Endothelial cell of umbilical vein (primary cell): ENCODE measurements around the gene SIRT3. TPM values are rescaled to one million over a fixed set of nuclear protein-coding genes. Genes with fewer than 3 reads are reported as not detected.
"Not testable (repeated sequence)": the region's sequence is repeated elsewhere in the genome, so short reads cannot be mapped to it uniquely, and the experiment has no call there.

Experiments
- BruUV-seq: library from RNA; stranded (reverse); fragments of 400-500 nt; replicated peaks from 2 replicates; lab custom pipeline; 2021; lab: Mats Ljungman, UMichigan
- CTCF ChIA-PET: fragments of 300-600, 350-600 bp; sonication (Branson Sonifier 250); formaldehyde crosslinking; loops from one replicate; lab custom pipeline; 2021; ENCODE audit warnings: antibody characterized with exemption, inconsistent platforms; lab: Charles Lee
- POLR2A ChIA-PET: fragments of 300-600, 350-600 bp; sonication (Branson Sonifier 250); formaldehyde crosslinking; loops from one replicate; lab custom pipeline; 2021; ENCODE audit warnings: antibody characterized with exemption, inconsistent platforms; lab: Charles Lee
- DNase-seq: peaks from one replicate; pipeline ENCODE4 v3.0.0-alpha.2; 2011; ENCODE audit warnings: low read depth, low spot score
- FAIRE-seq: peaks from 2 replicates; lab custom pipeline; 2011; peaks lifted over from hg19 to GRCh38; lab: Jason Lieb, UNC
- H2AFZ ChIP-seq: 2 replicates; pipeline ENCODE4 v1.6.0; 2012; ENCODE audit warnings: low read depth, low read length, control low read depth, inconsistent platforms
- H3K27ac ChIP-seq: 2 replicates; pipeline ENCODE4 v1.5.1; 2011; ENCODE audit warnings: low read depth, mild to moderate bottlenecking, control low read depth, low read length, moderate library complexity; ENCODE audit not compliant: insufficient read depth
- H3K27me3 ChIP-seq, 2 experiments: 2 replicates each; pipeline versions ENCODE4 v1.6.0 to v1.6.1; 2011; ENCODE audit warnings: low read length in 2 of 2, mixed read lengths in 1 of 2; ENCODE audit not compliant: control insufficient read depth in 2 of 2, insufficient read depth in 2 of 2
- H3K36me3 ChIP-seq, 2 experiments: 2 replicates in 1 of 2; 3 replicates in 1 of 2; pipeline ENCODE4 v1.5.1; 2011; ENCODE audit warnings: low read length in 2 of 2, mild to moderate bottlenecking in 1 of 2, moderate library complexity in 1 of 2; ENCODE audit not compliant: control insufficient read depth in 2 of 2, insufficient read depth in 2 of 2; ENCODE audit errors: extremely low read depth in 1 of 2
- H3K4me1 ChIP-seq: 3 replicates; pipeline ENCODE4 v1.5.1; 2011; ENCODE audit warnings: mild to moderate bottlenecking, low read length; ENCODE audit not compliant: control insufficient read depth, insufficient read depth; ENCODE audit errors: extremely low read depth
- H3K4me2 ChIP-seq: 2 replicates; pipeline ENCODE4 v1.6.1; 2011; ENCODE audit warnings: low read length, control low read depth, mixed read lengths; ENCODE audit not compliant: insufficient read depth
- H3K4me3 ChIP-seq, 3 experiments: fragments of 200-600 bp in 1 of 3; sonication (generic), shearing (Covaris generic) in 1 of 3; replicated peaks in 1 of 3; 2 replicates each; pipeline ENCODE4 v1.5.1; 2011 to 2016; ENCODE audit warnings: control low read depth in 3 of 3, low read length in 3 of 3, mild to moderate bottlenecking in 2 of 3, inconsistent platforms in 1 of 3, low read depth in 1 of 3, moderate library complexity in 1 of 3; ENCODE audit not compliant: insufficient read depth in 1 of 3
- H3K79me2 ChIP-seq: 2 replicates; pipeline ENCODE4 v1.6.0; 2012; ENCODE audit warnings: low read length, inconsistent platforms; ENCODE audit not compliant: control insufficient read depth, insufficient read depth
- H3K9ac ChIP-seq: replicated peaks from 2 replicates; pipeline ENCODE3; 2011; ENCODE audit warnings: low read length, control low read depth; ENCODE audit not compliant: insufficient read depth; ENCODE audit errors: extremely low read depth
- H3K9me1 ChIP-seq: replicated peaks from 3 replicates; pipeline ENCODE4 v1.6.0; 2011; ENCODE audit warnings: mild to moderate bottlenecking, low read length; ENCODE audit not compliant: control insufficient read depth, insufficient read depth; ENCODE audit errors: extremely low read depth
- H3K9me3 ChIP-seq: replicated peaks from 2 replicates; pipeline ENCODE4 v1.5.1; 2012; ENCODE audit warnings: low read length, inconsistent platforms; ENCODE audit not compliant: control insufficient read depth, insufficient read depth
- H4K20me1 ChIP-seq: replicated peaks from 2 replicates; pipeline ENCODE3; 2011; ENCODE audit warnings: mild to moderate bottlenecking, low read length; ENCODE audit not compliant: control insufficient read depth, insufficient read depth; ENCODE audit errors: extremely low read depth
- CTCF ChIP-seq, 2 donors: IDR thresholded peaks; 1 replicate in 1 of 2; 2 replicates in 1 of 2; pipeline ENCODE4 v1.5.1; 2011; ENCODE audit warnings: low read length in 2 of 2, mild to moderate bottlenecking in 2 of 2, moderate library complexity in 2 of 2, control low read depth in 1 of 2, inconsistent platforms in 1 of 2, low read depth in 1 of 2; ENCODE audit not compliant: insufficient read depth in 1 of 2; ENCODE audit errors: extremely low read depth in 1 of 2
- FOS ChIP-seq: IDR thresholded peaks from 2 replicates; pipeline ENCODE4 v1.6.1; 2011; ENCODE audit warnings: mild to moderate bottlenecking, low read length, moderate library complexity, borderline replicate concordance; ENCODE audit not compliant: insufficient read depth
- GATA2 ChIP-seq: IDR thresholded peaks from 2 replicates; pipeline ENCODE4 v1.7.0; 2011; ENCODE audit warnings: low read depth, mild to moderate bottlenecking, moderate library complexity, mixed read lengths, low read length; ENCODE audit not compliant: insufficient read length, insufficient read depth
- JUN ChIP-seq: IDR thresholded peaks from 2 replicates; pipeline ENCODE4 v1.6.1; 2011; ENCODE audit warnings: borderline replicate concordance, low read depth; ENCODE audit not compliant: insufficient read length, insufficient read depth
- MYC ChIP-seq: IDR thresholded peaks from one replicate; pipeline ENCODE4 v1.6.1; 2011; ENCODE audit warnings: mild to moderate bottlenecking, low read depth, low read length
- POLR2A ChIP-seq: IDR thresholded peaks from 2 replicates; pipeline ENCODE4 v1.6.1; 2012; ENCODE audit warnings: low read depth, mild to moderate bottlenecking, control low read depth, low read length
- dilution Hi-C: fragments of 300-500 bp; cut with MboI; formaldehyde crosslinking; loops from one replicate; pipeline ENCODE4 v1.15.0; 2019; ENCODE audit warnings: low sequenced_read_pairs; ENCODE audit not compliant: extremely low pct_ligation_motif_present
- intact Hi-C: fragments of 100-400 bp; cut with micrococcal nuclease; formaldehyde crosslinking; loops from one replicate; pipeline ENCODE4 v1.10.0; 2022
- polyA plus RNA-seq, 4 experiments: library from polyadenylated mRNA; depleted of rRNA in 3 of 4; stranded (reverse) in 3 of 4; unstranded in 1 of 4; fragments of >200 nt; gene quantifications; 2 replicates each; pipeline versions ENCODE4 v1.2.1 to v1.2.3, GENCODE V29; 2011 to 2012; ENCODE audit warnings: missing spikeins in 1 of 4
- total RNA-seq: library from RNA; stranded (reverse); gene quantifications from 2 replicates; pipeline ENCODE4 v1.2.3, GENCODE V29; 2021

SIRT3 gene
- total and polyA plus RNA-seq, 2 donors (not counting 3 experiments of a cell fraction or from before 2014, with no cell fraction given), result 12.0 to 18.3 TPM

- ChIA-PET CTCF (interaction anchor here (1.0 to 1.6 kb wide), 2 partner anchors 19 to 21 kb away, joined by 3 to 6 read pairs; no protein-coding TSS in a partner anchor), POLR2A (no interaction called here)
- H3K9me3 ChIP-seq, result no peaks in the 10 kb centered on the region
- intact Hi-C loops (no loop called here), dilution Hi-C loops (no loop called here)
- peaks cover 4 to 7% of the 10 kb centered on the region in 2 experiments for H3K27me3 ChIP-seq
- TF ChIP-seq MYC (no peak), POLR2A (no peak), GATA2 (no peak), CTCF (IDR thresholded peaks at IDR 0.05; ENCODE audit: extremely low read depth in 1 of 2, insufficient read depth in 1 of 2, low read depth in 1 of 2, low read length in 2 of 2) (no peak), JUN (no peak), FOS (no peak)
- FAIRE-seq (no peak), DNase-seq (no peak)
- H2AFZ ChIP-seq, result no peak overlapping the region
- no TSS peak for BruUV-seq
- no peaks in the 10 kb centered on the region for H3K9me1 ChIP-seq
- H3K79me2 ChIP-seq, result no peaks in the 10 kb centered on the region
- no peak overlapping the region for H3K4me3 ChIP-seq
- no peaks in the 10 kb centered on the region for H3K4me1 ChIP-seq
- no peaks in the 10 kb centered on the region for H3K36me3 ChIP-seq
- H3K4me2 ChIP-seq, result no peak overlapping the region
- no peaks in the 10 kb centered on the region for H4K20me1 ChIP-seq
- no peak overlapping the region for H3K9ac ChIP-seq
- no peak overlapping the region for H3K27ac ChIP-seq
Measured at GRCh38 chr11:269146-269890, 33.2 kb upstream of the SIRT3 start.

- H3K4me3 ChIP-seq, H3K4me2 ChIP-seq, H3K79me2 ChIP-seq, H3K27me3 ChIP-seq, H3K4me1 ChIP-seq, FAIRE-seq, H3K9me1 ChIP-seq, H4K20me1 ChIP-seq, H3K9ac ChIP-seq, dilution Hi-C loops, H2AFZ ChIP-seq, BruUV-seq, H3K27ac ChIP-seq, H3K36me3 ChIP-seq, POLR2A ChIA-PET, DNase-seq, intact Hi-C loops, H3K9me3 ChIP-seq: not testable (repeated sequence)
- CTCF ChIA-PET, result interaction anchor here (1.0 to 1.6 kb wide), 2 partner anchors 18 to 21 kb away, joined by 3 to 6 read pairs; no protein-coding TSS in a partner anchor
Measured at GRCh38 chr11:268716-269145, 32.6 kb upstream of the SIRT3 start.
